COLO668 (cell line): ENCODE data around the gene HTRA2.
A peak's percentile ranks its signal among the peaks of the same experiment; 100 is the strongest.

Experiments
- DNase-seq: peaks from one replicate; lab custom pipeline; 2025; ENCODE audit not compliant: unreplicated experiment; lab: John Stamatoyannopoulos, UW

HTRA2 gene

DNA sequence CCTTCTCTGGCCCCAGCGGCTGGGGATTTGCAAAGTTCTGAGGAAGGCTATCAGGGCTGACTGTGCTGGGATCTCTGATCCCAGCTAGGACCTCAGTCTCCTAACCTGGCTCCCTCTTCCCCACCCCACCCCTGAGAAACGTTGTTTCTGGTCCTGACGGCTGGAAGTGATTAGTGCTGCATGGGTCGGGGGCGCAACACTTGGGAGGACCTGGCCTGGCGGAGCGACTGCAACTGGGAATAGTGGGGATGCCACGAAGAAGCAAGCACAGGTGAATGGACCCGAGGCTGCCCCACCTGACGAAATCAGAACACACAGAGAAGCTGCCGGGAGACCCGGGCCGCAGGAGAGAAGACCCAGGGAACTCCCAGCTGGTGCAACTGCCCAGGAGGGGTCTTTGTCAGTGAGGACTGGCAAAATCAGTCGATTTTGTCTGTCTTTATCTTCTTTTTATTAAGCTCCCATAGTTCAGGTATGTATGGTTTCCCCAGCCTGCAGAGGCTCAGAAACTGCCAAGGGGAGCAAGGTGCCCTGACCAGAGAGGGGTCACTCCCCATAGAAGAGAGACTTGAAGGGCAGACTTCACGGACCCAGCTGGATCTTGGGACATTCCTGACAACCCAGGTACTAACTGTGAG is 29.7 kb upstream of the HTRA2 start:
- DNase-seq = no peak

DNA sequence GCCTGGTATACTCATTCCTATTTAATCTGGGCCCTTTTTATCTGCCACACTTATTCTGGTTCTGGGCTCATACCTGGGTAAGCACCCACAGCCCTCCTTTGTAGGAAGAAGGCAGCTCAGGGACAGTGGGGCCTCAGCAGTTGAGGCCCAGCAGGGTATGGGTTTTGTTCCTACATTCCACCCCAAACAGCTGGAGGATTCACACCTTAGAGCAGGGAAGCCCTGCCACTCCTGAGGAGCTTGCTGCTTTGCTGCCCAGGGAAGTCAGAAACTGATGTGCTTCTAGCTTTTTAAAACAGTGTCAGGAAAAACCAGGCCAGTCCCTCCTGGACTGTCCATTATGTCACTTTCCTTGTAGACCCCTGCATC is 29.2 kb upstream of the HTRA2 start:
- no peak for DNase-seq

DNA sequence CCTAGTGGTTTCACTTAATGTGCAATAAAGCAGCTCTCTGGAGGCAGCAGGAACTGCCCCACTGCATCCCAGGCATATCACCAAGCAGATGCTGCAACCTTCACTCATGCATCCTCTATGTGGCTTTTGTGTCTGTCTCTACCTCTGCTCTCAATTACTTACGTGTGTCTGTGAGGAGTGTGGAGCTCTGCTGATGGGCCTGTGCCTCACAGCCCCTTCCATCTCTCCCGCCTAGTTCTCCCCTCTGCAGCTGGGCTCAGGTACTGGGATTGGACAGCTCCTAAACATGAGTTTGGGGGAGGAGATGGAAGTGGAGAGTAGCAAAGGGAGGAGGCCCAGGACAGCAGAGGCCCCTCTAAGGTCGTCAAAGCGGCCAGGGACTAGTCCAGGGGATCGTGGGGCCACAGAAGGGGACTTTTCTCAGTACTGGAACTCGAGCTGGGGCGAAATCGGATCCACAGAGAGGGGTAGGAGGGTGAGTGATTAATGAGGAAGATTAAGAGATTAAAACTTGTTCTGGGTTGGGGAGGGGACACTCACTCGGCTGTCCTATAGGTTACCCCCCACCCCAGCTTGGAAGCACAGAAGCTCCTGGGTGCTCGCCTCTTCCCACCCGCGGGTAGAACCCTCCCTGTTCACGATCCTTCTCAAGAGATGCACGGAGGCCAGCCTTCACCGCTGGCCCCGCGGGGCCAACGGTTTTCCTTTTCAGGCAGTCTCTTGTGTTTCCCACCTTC is 28.2 kb upstream of the HTRA2 start:
- no peak for DNase-seq

GRCh38 chr2:74502147-74502719 is 27.5 kb upstream of the HTRA2 start:
- peak; percentile 37 for DNase-seq

DNA sequence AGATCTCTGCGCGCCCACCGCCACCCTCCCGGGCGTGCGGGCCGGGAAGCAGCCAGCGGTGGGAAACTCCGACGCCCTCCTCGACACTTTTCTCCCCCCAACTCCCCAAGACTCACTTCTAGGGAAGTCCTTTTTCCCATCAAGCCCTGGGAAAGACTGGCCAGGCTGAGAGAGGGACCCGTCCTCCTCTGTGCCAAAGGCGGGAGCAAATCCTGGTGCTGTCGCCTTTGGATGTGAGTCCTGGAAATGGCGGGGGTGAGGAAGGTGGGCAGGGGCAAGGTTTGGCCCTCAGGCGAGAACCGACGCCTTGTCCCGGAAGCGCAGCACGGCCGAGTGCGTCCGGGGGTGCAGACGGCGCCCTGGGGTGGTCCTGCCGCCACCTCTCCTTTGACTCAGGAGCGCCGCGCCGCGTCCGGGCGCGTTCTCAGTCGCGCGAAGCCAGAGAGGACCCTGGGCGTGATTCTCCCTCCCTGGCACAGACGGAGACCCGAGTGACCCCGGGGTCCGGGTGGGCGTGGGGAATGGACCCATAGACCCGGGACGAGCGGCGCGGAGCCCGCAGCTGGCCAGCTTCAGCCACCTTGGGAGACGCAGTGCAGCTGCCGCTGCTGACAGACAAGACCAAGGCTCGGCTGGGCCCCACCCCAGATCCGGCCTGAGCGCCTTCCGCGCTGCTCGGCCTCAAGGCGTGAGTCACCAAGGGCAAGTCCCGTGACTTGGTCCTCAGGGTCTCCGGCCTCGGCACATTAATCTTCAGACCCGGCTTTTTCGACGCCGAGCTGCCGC is 26.8 kb upstream of the HTRA2 start:
- DNase-seq = peak; percentile 64

DNA sequence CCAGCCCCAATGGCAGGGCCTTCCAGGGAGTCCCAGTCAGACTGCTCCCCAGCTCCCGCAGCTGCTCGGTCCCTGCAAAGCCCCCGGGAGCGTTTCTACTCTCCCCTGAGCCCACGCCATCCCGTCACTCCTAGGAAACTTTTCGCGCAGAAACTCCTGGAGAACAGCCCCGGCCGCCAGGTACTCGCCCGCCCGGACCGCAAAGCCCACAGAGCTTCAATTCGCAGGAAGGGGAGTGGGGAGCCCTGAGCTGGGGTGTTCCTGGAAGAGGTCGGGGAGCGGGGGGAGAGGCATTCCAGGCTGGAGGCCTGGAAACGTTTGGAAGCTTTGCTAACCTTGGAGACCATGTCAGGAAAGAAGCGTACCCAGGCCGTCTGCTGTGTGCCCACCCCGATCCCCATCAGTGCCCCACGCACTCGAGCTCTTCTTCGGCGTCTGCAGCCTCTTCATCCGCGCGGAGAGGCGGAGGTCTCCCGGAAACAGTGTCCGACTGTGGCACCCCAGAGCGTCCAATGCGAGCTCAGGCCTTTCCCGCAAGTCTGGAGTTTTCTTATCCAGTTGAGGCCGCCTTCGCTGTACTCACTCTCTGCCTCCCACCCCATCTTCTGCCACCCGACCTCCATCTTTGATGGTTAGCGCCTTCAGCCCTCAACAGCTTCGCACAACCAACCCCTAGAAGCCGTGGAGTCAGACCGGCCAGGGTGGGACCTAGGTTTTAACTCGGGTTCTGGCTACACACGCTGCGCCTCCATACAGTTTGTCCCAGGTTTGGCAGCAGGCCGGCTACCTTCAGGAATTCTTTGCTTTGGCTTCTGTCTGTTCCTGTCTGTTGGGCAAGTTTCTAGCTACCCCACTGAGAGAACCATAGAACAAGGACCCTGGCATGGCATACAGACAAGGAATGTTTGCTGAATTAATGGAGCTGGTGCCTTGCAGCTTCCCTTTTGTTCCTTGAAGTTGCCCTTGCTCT is 25.9 kb upstream of the HTRA2 start:
- DNase-seq = no peak

- DNase-seq = no peak
Measured at GRCh38 chr2:74504591-74504990, 25.1 kb upstream of the HTRA2 start.

DNA sequence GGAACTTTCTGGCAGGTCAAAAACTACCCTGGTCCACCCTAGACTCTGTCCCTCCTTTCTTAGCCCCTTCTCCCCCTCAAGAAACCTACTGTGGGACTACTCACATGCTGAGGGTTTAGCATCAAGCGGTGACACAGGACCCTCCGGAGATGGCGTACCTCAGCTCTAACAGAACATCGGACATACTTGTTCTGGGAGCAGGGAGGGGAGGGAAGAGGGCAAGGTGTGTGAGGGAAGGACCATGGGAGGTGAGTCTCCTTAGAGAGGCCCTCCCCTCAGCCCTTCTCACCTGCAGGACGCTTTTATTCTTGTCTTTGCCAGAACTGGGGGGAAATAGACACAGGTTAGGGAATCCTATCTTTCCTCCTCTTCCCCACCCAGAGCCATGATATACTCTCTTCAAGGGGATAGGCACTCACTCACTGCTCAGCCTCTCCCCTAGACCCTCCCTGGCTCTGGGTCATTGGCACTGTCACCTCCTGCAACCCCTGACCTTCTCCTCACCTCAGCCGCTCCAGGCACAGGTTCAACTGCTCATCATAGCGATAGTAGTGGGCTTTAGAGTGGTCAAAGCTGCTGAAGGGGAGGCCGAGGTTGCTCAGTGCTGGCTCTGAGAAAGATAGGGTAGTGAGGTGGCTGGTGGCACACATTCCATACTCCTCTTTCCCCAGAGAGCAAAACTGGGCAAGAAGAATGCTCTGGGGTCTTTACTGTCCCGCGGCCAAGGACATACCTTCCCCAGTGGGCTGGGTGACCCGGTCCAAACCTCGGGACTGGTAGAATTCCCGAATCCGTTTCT is 24.1 kb upstream of the HTRA2 start:
- no peak for DNase-seq

DNA sequence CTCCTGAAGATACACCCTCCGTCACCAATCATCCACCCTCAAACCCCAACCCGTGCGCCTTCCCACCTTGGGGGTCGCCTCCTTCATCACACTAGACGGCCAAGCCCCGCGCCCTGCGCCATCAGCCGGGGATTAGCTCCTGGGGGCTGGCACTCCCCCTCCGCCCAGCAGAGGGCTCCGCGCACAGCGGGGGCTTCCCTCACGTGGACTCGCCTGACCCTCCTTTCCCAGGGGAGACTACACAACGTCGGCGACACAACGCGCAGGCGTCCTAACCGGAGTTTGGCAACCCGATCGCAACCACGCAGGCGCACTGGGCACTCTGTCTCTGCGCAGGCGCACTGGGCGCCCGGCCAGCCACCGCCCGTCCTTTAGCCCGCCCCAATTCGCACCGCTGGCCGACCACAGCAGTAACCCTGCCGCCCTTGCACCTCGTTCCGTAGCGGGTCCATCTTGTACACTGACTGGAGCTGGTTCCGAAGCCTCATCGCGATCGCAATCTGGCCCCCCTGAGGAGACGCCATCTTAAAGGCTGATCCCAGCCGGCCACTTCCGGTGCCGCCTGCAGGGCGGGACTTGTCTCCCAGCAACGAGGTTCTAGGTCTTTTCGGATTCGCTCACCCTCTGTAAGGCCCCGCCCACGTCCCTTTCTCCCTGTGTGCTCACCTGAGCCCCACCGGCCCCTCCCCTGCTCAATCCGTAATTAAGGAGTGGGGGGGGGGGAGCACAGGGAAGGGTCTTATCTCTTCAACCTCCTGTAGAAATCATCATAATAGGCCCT is 22.4 kb upstream of the HTRA2 start, which contains the start of gene PCGF1:
TSS of gene PCGF1 (minus strand) at position 551 of the 781 bp plus-strand sequence. CDS start at position 524, 27 bp downstream.
- DNase-seq = peak; percentile 98

GRCh38 chr2:74507926-74508520 is 21.7 kb upstream of the HTRA2 start:
- peak; percentile 36 for DNase-seq

DNA sequence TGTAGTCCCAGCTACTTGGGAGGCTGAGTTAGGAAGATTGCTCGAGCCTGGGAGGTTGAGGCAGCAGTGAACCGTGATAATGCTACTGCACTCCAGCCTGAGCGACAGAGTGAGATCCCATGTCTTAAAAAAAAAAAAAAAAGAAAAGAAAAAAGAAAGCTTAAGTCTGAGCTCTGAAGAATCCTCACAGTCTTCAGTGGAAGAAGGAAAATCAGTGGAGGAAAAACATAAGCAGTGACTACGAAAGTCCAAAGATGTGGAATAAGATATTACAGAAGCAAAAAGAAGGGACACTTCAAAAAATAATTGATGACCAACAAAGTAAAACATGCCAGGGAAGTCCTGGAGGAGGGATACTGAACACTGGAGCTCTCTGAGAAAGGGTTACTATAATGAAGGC is 19.5 kb upstream of the HTRA2 start:
- DNase-seq = no peak

DNA sequence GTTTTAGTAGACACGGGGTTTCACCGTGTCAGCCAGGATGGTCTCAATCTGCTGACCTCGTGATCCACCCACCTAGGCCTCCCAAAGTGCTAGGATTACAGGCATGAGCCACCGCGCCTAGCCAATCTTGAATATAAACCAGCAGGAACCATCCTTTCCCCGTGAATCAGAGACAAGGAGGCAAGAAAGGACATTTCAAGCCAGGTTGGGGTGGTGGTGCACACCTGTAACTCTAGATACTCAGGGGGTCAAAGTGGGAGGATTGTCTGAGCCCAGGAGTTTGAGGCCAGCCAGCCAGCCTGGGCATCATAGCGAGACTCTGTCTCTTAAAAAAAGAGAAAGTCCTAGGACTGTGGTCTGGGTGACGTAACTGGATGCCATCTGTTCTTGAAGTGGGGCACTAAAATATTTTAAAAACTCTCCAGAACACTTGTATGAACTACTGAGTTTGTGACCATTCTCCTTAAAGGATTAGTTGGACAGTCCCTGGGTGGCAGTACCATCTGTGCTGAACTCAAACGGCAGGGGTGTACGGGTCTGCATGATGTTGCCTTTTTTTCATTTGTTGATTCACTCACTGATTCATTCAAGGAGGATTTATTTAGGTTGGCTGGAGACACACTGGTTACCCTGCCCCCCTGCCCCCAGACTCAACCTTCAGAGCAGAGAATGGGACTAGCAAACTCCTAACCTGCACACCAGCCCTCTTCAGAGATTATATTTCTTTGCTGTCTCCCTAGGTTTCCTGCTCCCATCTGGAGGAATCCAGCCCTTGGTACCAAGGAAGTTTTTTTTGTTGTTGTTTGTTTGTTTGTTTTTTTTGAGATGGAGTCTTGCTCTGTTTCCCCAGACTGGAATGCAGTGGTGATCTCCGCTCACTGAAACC is 18.4 kb upstream of the HTRA2 start:
- no peak for DNase-seq

- DNase-seq = no peak
Measured at GRCh38 chr2:74512744-74513604, 16.8 kb upstream of the HTRA2 start.

- no peak for DNase-seq
Measured at GRCh38 chr2:74513605-74514367, 15.9 kb upstream of the HTRA2 start.

GRCh38 chr2:74514368-74515270 is 15.1 kb upstream of the HTRA2 start, which contains the start of gene TLX2:
TSS of gene TLX2 (plus strand) at chr2:74514450. CDS start at chr2:74514807, 357 bp downstream.
- peak; percentile 21 for DNase-seq
